ENCODE data around the gene ZNF710.

Gene ZNF710

GRCh38 chr15:90099868-90100831 is 99.0 kb downstream of the ZNF710 start:
- H3K4me2 ChIP-seq (ENCODE audit: low read length) = peak overlapping the region; percentile 96

GRCh38 chr15:90101130-90101968 is 100.2 kb downstream of the ZNF710 start:
- Histone ChIP-seq H3K9me3 (ENCODE audit: control insufficient read depth, insufficient read depth, low read length) (no peaks in the 10 kb centered on the region), H3K4me1 (ENCODE audit: control insufficient read depth, low read length) (peaks cover 64% of the 10 kb centered on the region), H3K9me2 (replicated peaks; ENCODE audit: control insufficient read depth, low read length) (no peaks in the 10 kb centered on the region), H3F3A (ENCODE audit: control insufficient read depth, insufficient read depth) (peaks cover 26% of the 10 kb centered on the region), H3K27ac (ENCODE audit: low read depth, low read length) (peak overlapping the region; percentile 99), H3K27me3 (ENCODE audit: control insufficient read depth, low read length) (no peaks in the 10 kb centered on the region), H3K79me2 (ENCODE audit: control insufficient read depth, low read length) (peaks cover 48% of the 10 kb centered on the region), H3K4me3 (ENCODE audit: low read length) (peak overlapping the region; percentile 94), H4K20me1 (ENCODE audit: control insufficient read depth, insufficient read depth, low read depth, low read length) (no peaks in the 10 kb centered on the region), H3K4me2 (ENCODE audit: low read length) (peak overlapping the region; percentile 96), H3K36me3 (ENCODE audit: control insufficient read depth, low read length) (peaks cover 20% of the 10 kb centered on the region)
- TF ChIP-seq CTCF (IDR thresholded peaks at IDR 0.05; ENCODE audit: low read depth, low read length, poor library complexity, severe bottlenecking) (no peak), EZH2phosphoT487 (IDR thresholded peaks at IDR 0.05; ENCODE audit: borderline replicate concordance, low read length) (no peak)

More at GRCh38 chr15:90099868-90100831, 99.0 kb downstream of the ZNF710 start:
- Histone ChIP-seq H3K4me1 (ENCODE audit: control insufficient read depth, low read length) (peaks cover 76% of the 10 kb centered on the region), H4K20me1 (ENCODE audit: control insufficient read depth, insufficient read depth, low read depth, low read length) (no peaks in the 10 kb centered on the region), H3F3A (ENCODE audit: control insufficient read depth, insufficient read depth) (peaks cover 28% of the 10 kb centered on the region), H3K36me3 (ENCODE audit: control insufficient read depth, low read length) (peaks cover 28% of the 10 kb centered on the region), H3K9me2 (replicated peaks; ENCODE audit: control insufficient read depth, low read length) (no peaks in the 10 kb centered on the region), H3K79me2 (ENCODE audit: control insufficient read depth, low read length) (peaks cover 60% of the 10 kb centered on the region), H3K27me3 (ENCODE audit: control insufficient read depth, low read length) (no peaks in the 10 kb centered on the region), H3K27ac (ENCODE audit: low read depth, low read length) (peak overlapping the region; percentile 99), H3K4me3 (ENCODE audit: low read length) (peak overlapping the region; percentile 94), H3K9me3 (ENCODE audit: control insufficient read depth, insufficient read depth, low read length) (no peaks in the 10 kb centered on the region)
- TF ChIP-seq EZH2phosphoT487 (IDR thresholded peaks at IDR 0.05; ENCODE audit: borderline replicate concordance, low read length) (no peak), CTCF (IDR thresholded peaks at IDR 0.05; ENCODE audit: low read depth, low read length, poor library complexity, severe bottlenecking) (no peak)

- peaks cover 55% of the 10 kb centered on the region for H3K4me1 ChIP-seq (ENCODE audit: control insufficient read depth, low read length)
These were observed 101.1 kb downstream of the ZNF710 start, which contains the start of gene IDH2 for GRCh38 chr15:90101969-90102890. Gene IDH2 (minus strand): TSS chr15:90102468. CDS start chr15:90102390, 78 bp downstream.

More at GRCh38 chr15:90101969-90102890, 101.1 kb downstream of the ZNF710 start, which contains the start of gene IDH2:
- Histone ChIP-seq H3K27ac (ENCODE audit: low read depth, low read length) (peak within 1 kb of the TSS; percentile 99), H3K4me3 (ENCODE audit: low read length) (peak within 1 kb of the TSS; percentile 94), H3K27me3 (ENCODE audit: control insufficient read depth, low read length) (no peaks in the 10 kb centered on the region), H3K79me2 (ENCODE audit: control insufficient read depth, low read length) (peaks cover 46% of the 10 kb centered on the region), H3K4me2 (ENCODE audit: low read length) (peak within 1 kb of the TSS; percentile 96), H4K20me1 (ENCODE audit: control insufficient read depth, insufficient read depth, low read depth, low read length) (no peaks in the 10 kb centered on the region), H3K9me2 (replicated peaks; ENCODE audit: control insufficient read depth, low read length) (no peaks in the 10 kb centered on the region), H3K9me3 (ENCODE audit: control insufficient read depth, insufficient read depth, low read length) (no peaks in the 10 kb centered on the region), H3K36me3 (ENCODE audit: control insufficient read depth, low read length) (peaks cover 19% of the 10 kb centered on the region), H3F3A (ENCODE audit: control insufficient read depth, insufficient read depth) (peaks cover 19% of the 10 kb centered on the region)
- no peak for TF ChIP-seq EZH2phosphoT487 (IDR thresholded peaks at IDR 0.05; ENCODE audit: borderline replicate concordance, low read length)
- TF ChIP-seq CTCF (IDR thresholded peaks at IDR 0.05; ENCODE audit: low read depth, low read length, poor library complexity, severe bottlenecking) = no peak
